Measurements from ENCODE around the gene ZNF580.

DNA sequence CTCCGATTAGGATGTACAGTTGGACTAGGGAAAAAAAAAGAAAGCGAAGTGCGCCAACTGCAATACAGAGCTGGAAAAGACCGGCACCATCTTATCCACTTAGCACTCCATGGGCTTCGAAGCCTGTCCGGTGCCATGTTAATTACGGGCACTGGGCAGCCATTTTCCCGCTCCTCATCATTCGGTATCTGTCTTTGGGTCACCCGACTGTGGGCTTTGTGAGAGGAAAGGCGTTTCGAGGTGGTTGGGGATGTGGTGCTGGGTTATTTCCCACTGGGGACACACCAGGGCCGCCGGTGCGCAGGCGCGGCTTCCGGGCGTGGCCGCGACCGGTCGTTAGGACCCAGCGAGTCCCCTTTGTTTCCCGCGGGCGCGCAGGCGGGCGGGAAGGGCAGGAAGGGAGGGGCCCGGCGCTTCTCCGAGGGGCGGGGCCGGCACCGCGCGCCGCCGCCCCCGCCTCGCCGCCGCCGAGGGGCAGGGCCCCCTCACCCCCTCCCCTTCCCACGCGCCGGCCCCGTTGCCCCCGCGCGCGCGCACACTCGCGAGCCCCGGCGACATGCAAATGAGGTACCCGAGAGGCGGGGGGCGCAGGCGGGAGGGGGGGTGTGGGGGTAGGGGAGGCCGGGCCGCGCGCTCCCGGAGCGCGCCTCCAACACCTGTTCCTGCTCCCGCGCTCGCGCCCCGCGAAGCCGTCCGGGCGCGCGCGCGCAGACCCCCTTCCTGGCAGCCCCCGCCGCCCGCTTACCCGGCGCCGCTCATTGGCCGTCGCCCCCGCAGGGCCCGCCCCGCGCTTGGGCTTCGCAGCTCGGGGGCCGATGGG is 40.8 kb upstream of the ZNF580 start, which contains the start of gene ZNF524:
- TF ChIP-seq EZH2 (IDR thresholded peaks at IDR 0.05; ENCODE audit: borderline replicate concordance): no peak
- TF ChIP-seq, protein P1, sequence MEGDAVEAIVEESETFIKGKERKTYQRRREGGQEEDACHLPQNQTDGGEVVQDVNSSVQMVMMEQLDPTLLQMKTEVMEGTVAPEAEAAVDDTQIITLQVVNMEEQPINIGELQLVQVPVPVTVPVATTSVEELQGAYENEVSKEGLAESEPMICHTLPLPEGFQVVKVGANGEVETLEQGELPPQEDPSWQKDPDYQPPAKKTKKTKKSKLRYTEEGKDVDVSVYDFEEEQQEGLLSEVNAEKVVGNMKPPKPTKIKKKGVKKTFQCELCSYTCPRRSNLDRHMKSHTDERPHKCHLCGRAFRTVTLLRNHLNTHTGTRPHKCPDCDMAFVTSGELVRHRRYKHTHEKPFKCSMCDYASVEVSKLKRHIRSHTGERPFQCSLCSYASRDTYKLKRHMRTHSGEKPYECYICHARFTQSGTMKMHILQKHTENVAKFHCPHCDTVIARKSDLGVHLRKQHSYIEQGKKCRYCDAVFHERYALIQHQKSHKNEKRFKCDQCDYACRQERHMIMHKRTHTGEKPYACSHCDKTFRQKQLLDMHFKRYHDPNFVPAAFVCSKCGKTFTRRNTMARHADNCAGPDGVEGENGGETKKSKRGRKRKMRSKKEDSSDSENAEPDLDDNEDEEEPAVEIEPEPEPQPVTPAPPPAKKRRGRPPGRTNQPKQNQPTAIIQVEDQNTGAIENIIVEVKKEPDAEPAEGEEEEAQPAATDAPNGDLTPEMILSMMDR (IDR thresholded peaks at IDR 0.05; ENCODE audit: poor library complexity): no peak
- no peak for TF ChIP-seq EZH2phosphoT487 (IDR thresholded peaks at IDR 0.05; ENCODE audit: low read depth, severe bottlenecking, unreplicated experiment)
